Hypothalamus (tissue), 51 donors: ENCODE measurements around the gene CDKN1C.

Experiments
- DNase-seq, 51 donors: peaks; one replicate each; lab custom pipeline; 2025; lab: John Stamatoyannopoulos, UW

CDKN1C gene

DNA sequence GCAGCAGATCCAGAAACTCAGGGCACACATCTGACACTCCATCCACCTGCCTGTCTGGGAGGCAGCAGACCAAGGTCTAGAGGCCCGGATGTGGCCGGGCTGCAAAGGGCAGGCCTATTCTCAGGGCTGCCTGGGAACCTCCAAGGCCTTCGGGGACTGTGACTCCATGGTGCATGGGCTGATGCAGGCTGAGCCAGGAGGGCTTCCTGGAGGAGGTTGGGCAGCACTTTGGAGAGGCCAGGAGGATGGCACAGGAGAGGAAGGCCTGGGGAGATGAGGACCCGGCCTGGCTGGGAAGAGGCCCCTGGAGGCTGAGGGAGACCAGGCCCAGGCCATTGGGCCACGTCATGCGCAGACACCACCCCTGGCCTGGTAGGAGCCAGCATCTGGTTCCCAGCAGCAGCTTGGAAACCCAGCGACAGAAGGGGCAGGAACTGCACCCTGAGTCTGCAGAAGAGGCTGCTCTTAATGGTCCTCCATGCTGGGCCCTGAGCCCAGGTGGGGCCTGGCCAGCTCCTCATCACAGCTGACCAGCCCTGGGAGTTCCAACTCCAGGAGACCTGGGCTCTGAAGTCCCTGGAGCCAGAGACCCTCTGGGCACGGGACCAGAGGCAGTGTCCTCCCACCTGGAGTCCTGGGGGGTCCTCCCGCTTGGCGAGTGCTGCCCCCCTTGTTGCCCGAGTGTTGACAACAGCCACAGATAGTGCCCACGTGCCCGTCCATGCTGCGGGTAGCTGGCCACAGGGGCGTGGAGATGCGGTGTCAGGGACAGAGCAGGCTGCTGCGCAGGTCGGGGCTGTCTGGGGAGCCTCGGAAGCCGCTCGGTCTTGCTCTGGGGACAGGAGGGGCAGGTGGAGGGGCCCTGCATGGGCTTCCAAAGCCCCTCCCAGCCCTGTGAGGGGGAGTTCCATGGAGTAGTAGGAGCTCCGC lies 38.1 kb upstream of the CDKN1C start:
- no peak for DNase-seq

DNA sequence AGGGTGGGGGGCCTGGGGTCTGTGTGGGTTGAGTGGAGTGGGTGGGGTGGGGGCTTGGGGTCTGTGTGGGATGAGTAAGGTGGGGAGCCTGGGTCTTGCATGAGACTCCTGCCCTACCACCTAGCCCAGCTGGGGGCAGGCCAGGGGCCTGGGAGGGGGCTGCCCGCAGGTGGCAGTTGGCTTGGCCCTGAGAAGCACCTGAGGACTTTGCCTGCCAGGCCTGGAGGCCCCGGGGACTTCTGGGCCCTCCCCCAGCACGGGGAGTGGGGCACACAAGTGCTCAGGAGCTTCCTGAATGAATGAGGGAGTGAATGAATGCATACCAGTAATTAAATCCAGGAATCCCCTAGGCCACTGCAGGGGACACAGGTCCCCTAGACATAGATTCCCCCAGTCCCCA lies 37.1 kb upstream of the CDKN1C start:
- no peak for DNase-seq

DNA sequence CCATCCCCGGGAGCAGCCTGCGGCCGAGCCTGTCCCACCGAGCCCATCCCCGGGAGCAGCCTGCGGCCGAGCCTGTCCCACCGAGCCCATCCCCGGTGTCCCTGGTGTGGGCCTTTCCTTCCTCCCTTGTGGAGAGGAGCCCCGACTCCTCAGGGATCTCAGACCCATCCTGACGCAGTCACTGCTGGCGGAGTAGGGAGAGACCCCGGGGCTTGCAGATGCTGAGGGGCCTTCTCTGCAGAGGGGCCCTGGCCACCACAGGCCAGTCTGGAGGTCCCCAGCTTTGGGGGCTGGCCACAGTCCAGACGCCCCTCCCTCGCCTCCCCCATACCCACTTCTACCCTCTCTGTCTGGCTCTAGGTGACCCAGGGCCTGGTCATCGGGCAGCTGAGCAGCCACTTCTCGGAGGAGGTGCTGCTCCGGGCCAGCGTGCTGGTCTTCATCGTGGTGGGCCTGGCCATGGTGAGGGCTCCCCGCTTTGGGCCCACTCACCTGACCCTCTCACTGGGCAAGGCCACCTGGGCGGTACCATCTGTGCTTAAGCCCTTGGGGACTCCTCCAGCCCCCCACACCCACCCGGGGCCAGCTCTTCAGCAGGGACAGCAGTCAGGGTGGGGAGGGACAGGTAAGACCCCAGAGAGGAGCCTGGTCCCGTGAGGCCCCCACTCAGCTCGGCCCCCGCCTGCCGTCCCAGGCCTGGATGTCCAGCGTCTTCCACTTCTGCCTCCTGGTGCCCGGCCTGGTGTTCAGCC lies 36.3 kb upstream of the CDKN1C start:
- no peak for DNase-seq

DNA sequence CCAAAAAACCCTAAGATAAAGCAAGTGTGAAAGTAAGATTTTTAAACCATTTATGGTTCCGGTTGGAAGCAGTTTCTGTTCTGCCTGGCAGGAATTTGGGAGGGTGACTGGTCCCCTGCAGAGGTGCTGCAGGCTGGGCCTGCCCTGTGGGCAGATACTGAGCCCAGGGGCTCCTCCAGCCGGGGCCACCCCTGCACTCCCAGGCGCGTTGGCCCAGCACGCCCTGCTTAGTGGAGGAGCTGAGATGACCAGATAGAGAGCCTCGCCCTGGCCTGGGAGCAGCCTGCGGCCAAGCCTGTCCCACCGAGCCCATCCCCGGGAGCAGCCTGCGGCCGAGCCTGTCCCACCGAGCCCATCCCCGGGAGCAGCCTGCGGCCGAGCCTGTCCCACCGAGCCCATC lies 35.7 kb upstream of the CDKN1C start:
- no peak for DNase-seq

DNA sequence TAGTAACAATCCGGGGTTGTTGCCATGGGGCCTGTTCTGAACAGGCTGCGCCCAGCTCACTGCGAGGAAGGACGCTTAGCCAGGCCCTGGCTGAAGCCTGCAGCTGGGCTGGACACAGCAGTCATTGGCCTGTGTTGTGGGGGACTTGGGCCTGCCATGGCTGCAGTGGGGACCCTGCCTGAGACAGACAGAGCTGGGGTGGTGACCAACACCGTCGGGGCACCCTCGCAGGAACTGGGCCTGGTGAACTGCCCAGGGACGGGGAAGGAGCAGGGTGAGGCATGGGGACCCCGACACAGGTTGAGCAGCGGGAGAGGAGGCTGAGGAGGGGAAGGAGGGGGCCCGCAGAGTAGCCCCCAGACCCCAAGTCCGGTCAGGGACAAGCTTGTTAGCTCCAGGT lies 34.8 kb upstream of the CDKN1C start:
- DNase-seq: no peak

DNA sequence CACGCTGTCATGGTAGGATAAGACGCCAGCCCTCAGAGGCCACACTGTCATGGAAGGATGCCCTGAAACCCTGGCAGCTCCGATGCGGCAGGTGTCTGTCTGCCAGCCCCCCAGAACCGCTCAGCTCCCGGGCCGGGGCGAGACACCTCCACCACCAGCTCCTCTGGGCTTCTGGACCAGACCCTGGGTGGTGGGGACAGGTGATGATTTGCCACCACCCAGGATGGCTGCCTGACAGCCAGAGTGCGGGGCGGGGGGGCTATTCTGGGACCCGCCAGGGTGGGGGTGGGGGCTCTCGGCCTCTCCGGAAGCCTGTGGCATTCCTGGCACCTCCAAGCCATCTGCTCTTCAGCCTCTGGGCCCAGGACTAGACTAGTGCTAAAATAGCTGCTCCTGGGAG lies 34.3 kb upstream of the CDKN1C start:
- DNase-seq: no peak

DNA sequence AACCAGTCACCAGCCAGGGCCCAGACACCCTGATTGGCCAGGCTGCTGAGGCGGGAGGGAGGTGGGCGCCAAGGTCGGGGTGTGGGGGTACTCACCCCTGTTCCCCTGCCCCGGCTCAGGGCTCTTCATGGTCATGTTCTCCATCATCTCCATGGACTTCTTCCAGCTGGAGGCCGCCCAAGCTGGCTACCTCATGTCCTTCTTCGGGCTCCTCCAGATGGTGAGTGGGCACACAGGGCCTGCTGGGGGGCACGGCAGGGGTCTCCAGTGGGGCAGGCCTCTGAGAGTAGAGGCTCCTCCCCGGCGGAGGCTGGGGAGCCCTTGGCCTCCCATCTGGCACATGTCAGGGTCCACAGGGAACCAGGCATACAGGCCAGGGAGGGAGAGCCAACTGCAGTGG lies 33.6 kb upstream of the CDKN1C start:
- no peak for DNase-seq

DNA sequence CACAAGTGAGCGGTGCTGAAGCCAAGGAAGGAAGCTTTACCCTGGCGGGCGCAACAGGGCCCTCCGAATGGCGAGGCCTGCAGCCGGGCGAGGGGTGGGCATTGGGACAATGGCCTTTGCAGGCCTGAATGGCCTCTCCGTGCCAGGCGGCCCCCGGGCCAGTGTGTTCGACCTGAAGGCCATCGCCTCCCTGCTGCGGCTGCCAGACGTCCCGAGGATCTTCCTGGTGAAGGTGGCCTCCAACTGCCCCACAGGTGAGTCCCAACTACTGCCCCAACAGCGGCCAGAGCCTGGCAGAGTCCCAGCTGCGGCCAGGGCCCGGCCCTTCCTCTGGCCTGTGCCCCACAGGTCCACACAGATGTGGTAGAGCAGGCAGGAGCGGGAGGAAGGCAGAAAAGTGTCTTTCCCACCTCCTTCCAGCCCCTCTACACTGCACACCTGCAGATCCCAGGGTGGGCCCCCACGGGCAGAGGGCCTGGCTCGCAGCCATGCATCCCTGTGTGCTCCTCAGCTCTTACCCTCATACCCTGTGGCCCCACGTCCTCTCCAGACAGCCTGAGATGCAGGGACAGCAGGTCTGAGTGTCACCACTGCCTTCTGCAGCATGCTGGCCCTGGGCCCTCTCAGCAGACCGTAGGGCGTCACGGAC lies 32.4 kb upstream of the CDKN1C start:
- no peak for DNase-seq

DNA sequence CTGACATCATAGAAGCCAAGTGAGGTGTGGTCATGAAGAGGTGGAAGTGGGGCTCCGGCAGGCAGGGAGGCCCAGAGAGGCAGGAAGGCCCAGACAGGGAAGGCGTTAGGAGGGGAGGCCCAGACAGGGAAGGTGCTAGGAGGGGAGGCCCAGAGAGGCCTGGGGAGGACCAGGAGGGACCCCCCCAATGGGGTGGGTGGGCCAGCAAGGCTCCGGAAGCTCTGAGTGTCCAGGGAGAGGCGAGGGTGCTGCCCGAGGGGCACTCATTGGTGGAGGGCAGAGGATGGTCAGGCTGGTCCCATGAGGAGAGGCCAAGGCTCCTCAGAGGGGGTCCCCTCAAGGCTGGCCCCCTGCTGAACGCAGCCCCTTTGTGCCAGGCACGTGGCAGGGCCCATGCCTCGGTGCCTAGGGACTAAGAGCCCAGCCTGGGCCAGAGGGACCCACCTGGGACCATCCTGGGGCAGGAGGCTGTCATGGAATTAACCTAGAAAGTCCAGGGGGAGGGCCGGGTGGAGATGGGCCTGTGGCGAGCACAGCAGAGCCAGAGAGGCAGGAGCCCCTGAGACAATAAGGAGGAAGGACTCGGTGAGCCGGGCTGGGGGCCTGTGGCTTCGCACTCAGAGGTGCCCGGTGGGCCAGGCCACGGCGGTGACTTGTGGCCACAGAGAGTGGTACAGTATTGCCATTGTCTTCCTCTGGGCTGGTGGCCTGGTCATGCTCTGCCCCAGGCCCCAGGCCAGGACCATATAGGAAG lies 31.5 kb upstream of the CDKN1C start:
- DNase-seq: no peak

DNA sequence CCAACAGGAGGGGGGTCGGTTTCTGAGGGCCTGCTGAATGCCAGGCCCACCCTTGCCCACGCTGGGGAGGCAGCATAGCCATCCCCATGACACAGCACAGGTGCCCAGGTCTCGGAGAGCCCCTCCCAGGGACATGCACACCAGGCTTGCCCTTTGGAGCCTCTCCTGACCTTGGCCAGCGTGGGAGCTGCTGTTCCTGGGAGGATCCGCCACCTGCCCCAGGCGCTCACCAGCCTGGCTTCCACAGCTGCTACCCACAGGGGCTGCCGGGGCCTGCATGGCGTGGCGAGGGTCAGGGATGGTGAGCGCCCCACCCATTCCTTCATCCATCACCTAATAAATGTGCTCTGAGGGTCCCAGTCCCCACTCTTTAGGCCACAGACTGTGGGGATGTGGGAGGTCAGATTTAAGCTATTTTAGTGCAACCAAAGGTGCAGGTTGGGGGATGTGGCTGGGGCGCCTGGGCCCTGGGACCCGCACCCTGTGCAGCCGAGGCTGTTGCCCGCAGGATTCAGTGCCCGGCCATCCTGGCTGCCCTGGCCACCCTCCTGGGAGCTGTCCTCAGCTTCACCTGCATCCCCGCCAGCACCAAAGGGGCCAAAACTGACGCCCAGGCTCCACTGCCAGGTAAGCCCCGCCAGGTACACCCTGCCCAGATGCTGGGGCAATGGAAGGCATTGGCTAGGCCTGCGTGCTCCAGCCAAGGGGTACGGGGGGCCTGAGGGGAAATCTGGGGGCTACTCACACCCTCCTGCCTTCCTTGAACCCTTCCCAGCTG lies 30.7 kb upstream of the CDKN1C start:
- no peak for DNase-seq

DNA sequence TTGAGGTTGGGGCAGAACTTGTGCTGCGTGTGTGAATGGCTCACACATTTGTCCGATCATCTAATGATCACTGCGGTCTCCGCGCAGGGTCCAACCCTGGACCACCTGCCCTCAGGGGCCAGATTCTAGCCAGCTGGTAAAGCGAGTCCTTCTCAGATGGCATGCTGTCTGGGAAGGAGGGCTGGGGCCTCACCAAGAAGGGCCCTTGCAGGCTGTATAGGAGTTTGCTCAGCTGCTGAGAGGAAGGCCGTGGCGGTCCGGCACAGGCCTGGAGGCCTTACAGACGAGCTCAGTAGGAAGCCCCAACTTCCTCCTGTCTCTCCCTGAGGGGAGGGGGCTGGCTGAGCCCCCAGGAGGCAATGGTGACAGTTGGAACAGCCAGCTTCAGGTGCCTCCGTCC lies 29.9 kb upstream of the CDKN1C start:
- no peak for DNase-seq

DNA sequence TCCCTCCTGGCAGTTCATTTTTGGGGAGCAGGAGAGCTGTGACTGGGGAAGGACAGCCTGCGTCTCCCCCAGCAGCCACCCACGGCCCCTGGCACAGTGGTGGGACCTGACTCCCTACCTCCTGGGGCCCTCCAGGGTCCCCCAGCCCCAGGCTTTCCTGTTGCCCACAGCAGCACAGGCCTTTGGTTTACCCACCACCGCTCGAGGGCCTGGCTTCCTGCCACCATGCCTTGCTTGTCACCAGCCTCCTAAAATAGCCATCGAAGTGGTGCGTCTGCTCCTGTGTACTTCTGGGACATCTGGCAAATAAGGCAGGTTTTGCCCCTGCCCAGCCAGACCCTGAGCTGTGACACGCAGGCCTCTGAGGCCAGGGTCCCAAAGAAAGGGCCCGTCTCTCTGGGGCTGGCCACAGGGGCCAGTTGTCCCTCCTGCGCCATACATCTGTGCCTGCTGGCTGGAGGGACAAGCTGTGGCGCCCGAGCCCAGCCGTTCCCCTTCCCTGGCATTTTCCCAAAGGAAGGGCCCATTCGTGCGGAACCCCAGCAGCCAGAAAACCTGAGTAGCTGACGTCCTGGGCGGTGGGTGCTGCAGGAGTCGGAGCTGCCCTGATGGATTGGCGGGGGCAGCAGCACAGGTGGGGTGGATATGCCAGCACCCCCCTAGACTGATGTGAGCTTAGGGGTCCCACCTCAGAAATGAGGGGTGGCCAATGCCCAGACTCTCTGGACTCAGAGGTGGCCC lies 29.1 kb upstream of the CDKN1C start:
- DNase-seq: no peak

DNA sequence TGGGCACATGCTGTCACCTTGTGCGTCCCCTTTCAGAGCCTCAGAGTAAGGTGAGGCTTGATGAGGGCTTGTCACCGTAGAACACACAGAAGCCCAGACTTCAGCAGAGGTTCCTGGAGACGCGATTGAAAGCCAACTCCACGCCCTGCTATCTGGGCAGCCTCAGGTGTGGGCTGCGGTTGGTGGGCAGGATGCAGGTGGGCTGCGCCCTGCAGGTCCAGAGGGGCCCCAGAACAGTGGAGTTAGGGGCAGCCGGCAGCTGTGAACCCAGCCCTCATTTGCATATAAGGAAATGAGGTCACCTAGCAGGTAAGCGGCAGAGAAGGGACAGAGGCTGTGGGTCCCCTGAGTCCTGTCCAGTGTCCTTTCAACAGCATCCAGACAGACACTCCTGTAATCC lies 28.2 kb upstream of the CDKN1C start:
- DNase-seq: no peak

DNA sequence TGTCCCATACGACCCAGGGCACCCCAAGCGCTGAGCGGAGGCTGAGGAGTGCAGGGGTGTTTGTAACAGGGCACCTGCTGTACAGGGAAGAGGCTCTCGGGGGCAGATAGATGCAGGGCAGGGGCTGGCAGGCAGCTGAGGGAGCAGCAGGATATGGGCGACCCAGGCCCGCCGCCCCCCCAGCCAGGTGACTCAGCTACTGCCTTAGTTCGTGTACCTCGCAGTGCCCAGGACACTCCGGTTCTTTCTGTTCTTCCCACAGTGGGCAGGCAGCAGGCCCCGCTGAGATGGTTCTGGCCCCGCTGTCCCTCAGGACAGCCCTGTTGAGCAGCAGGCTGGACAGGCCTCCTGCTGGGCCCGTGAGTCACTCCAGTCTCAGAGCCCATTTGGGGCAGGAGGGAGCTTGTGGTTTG lies 27.4 kb upstream of the CDKN1C start:
- DNase-seq: no peak

DNA sequence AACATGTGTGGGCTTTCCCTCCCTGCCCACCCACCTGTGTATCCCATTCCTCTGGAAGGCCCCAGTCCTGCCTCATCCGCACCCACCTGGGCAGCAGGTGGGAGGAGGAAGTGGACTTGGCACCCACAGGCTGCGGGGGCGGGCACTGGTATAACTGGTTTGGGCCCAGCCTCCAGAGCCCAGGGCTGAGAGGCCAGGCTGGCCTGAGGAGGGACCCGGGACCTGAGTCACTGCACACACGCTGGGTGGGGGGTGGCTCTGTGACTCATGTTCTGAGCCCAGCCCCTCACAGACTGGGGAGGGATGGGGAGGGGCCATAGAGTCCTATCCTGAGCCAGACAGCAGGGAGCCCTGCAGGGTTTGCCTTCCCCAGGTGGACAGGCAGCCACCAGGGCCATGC lies 26.9 kb upstream of the CDKN1C start:
- DNase-seq: no peak

DNA sequence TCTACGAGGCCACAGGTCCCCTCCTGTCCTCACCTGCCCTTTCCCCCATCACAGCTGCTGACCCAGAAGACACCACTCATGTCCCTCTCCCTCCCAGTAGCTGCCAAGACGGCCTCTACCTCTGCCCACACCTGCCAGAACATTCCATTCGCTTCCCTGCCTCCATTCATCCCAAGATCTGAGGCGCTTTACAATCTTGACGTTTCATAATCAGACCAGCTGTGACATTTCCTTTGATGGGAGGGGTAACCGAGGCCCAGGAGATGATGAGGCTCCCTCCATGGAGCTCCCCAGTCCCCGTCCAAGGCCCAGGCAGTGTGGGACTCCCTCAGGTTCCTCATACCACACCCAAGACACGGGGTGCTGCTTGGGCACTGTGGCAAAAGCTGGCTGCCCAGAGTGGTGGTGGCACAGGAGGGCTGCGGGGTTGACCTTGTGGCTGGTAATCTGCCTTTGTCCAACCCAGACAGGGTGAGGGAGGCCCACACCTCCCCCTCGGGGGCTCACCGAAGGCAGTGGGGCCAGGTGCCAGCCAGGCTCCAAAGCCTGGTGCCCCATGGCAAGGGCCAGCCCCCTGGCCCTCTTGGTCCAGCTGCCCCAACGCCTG lies 26.3 kb upstream of the CDKN1C start:
- no peak for DNase-seq

DNA sequence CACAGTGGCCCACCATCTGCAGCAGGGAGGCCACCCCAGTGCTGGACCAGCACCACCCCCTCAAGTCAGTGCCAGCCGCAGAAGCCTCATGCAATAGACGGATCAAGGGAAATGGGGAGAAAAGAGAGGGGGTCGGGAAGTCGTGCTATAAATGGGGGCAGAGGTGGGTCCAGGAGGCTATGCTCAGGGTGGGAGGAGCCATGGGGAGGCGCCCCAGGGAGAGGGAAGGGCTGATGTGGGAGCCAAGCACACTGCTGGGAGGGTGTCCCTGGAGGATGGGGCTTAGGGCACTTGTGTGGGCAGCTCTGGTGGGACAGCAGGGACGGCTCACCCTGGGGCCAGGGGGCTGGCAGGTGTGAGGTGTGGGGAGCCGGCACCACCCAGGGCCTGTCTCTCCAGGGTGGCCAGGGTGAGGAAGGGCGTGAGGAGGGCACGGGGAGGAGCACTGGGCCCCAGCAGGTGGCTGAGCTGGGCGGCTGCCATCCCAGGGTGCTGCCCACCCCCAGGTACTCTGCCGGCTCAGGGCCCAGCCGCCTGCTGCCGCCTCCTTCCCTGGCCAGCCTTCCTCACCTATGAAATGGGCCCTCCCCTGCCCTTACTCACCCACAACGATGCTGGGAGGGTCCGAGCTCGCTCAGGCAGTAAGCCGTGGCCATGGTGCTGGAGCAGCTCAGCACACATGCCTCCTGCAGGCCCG lies 25.7 kb upstream of the CDKN1C start:
- DNase-seq: no peak

DNA sequence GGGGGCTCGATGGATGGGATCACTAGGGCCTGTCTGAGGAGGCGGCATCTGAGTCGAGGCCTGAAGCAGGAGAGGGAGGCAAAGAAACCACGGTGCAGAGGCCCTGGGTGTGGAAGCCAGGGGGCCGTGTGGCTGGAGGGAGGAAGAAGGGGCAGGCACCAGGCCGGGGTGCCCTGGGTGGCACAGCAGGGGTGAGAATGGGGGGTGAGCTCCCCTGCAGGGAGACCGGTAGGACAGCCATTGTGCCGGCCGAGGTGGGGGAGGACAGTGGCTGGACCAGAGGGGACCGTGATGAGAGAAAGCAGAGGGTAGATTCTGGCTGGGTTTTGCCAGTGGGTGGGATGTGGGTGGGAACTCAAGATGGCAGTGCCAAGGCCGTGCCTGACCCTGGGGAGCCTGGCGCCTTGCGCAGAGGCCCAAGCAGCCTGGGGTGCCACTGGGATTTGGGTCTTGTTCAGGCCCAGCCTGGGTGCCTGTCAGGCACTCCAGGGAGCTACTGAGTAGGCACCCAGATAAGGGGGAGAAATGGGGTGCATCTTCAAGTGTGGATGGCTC lies 24.9 kb upstream of the CDKN1C start:
- no peak for DNase-seq
